ENCODE data around the gene EXTL1. TPM values are rescaled to one million over a fixed set of nuclear protein-coding genes. Genes with fewer than 3 reads are reported as not detected.

The EXTL1 gene
- total RNA-seq, 1 donor from 2014 or later = 1.2 TPM

GRCh38 chr1:26037904-26038303 lies 16.3 kb downstream of the EXTL1 start:
- DNase-seq (ENCODE audit: low spot score in 2 of 2) (no peak), FAIRE-seq (no peak)

DNA sequence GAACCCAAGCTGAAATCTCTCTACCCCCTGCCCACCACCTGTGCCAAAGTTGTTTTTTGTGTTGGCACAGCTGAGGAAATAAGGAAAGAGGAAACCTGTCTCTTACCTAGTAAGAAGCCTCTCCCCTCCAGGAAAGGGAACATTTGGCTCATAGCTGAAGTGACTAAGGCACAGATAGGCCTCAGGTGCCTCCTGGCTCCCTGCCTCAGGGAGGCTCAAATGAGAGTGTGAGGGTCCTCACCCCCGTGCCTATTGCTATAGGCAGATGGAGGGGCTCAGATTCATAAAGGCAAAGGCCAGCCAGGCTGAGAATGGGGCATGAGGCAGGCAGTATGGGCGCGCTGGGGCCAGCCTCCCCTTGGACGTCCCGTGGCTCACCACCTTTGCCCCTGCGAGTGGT lies 16.9 kb downstream of the EXTL1 start:
- FAIRE-seq = no peak
- DNase-seq (ENCODE audit: low spot score in 2 of 2) = no peak

GRCh38 chr1:26038904-26039303 lies 17.3 kb downstream of the EXTL1 start:
- DNase-seq (ENCODE audit: low spot score in 2 of 2) = no peak
- no peak for FAIRE-seq

DNA sequence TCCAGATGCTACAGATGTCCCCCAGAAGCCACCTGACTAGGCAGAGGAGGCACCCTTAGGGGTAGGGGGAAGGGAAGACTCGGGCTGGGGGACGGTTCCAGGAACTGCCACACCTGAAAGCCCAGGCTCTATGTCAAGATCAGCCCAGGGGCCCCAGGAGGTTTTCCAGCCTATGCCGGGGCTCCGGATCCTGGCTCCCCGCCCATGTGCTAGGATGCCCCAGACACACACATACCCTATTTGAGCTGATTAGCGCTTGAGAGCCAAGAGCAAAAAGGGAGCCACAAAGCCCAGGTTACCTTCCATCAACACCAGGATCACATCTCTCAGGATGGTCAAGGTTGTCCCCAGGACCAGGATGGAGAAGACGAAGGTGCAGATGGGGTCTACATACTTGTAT lies 19.8 kb downstream of the EXTL1 start:
- DNase-seq (ENCODE audit: low spot score in 2 of 2) (no peak), FAIRE-seq (no peak)

GRCh38 chr1:26041978-26042377 lies 20.4 kb downstream of the EXTL1 start:
- DNase-seq (ENCODE audit: low spot score in 2 of 2) = no peak
- no peak for FAIRE-seq

GRCh38 chr1:26043765-26044164 lies 22.2 kb downstream of the EXTL1 start:
- DNase-seq (ENCODE audit: low spot score in 2 of 2) (no peak), FAIRE-seq (no peak)

DNA sequence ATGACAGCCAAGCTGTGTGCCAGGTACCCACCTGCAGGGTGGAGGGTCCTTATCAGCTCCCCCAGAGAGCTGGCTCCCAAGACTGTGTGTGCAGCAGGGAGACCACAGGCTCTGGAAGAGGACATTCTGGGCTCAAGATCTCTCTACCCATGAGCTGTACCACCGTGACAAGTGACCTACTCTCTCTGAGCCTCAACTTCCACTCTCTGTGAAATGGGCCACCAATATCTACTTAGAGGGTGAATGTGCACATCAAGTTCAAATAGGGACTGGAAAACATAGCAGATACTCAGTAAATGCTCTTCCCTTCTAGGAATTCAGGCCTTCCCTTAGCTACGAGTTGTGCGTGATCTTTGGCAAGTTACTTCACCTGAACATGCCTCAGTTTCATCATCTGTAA lies 22.8 kb downstream of the EXTL1 start:
- DNase-seq (ENCODE audit: low spot score in 2 of 2) = no peak
- no peak for FAIRE-seq

DNA sequence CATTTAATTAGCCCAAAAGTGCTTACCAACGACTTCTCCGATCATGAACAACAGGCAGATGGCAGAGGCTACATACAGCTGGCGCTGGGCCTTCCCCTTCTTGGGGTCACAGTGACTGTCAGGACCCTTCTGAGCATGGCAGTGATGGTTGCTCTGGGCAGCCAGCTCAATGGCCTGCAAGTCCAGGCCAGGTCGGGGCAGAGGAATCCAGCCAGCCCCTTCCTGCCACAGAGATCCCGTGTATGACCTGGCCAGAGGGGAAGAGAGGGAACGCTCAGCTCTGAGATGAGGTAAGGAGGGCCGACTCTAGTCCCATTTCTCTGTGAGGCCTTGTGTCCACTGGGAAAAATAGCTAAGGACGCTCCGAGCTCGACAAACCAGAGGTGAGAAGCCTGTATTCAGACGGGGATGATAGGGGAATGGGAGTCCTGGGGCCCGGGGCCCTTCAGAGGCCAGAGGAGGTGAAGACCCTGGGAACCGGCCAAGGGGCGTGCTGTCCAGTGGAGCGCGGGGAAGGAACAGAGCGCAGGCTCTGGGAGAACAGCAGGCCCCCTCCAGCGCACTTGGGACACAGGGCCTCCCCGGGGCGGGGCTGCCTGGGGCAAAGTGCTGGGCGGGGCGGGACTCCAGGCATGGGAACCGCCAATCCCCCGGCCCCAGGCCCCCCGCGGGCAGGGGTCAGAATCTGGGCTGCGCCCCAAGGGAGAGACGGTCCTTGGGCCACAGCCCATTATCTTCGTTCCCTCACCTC lies 23.6 kb downstream of the EXTL1 start:
- FAIRE-seq = no peak

GRCh38 chr1:26045722-26046245 lies 24.2 kb downstream of the EXTL1 start, which contains the start of gene SLC30A2:
SLC30A2 (minus strand) TSS chr1:26046118; CDS start chr1:26045896, 222 bp downstream.
- DNase-seq (ENCODE audit: low spot score in 2 of 2) (no peak), FAIRE-seq (no peak)

More for the DNA sequence above, 23.6 kb downstream of the EXTL1 start:
- DNase-seq (ENCODE audit: low spot score in 2 of 2) = no peak

GRCh38 chr1:26046246-26047095 lies 24.9 kb downstream of the EXTL1 start:
- no peak for FAIRE-seq
- no peak for DNase-seq (ENCODE audit: low spot score in 2 of 2)

- DNase-seq (ENCODE audit: low spot score in 2 of 2) (no peak), FAIRE-seq (no peak)
Observed at GRCh38 chr1:26047278-26047874, 25.8 kb downstream of the EXTL1 start.

- no peak for FAIRE-seq
- no peak for DNase-seq (ENCODE audit: low spot score in 2 of 2)
Observed at GRCh38 chr1:26049531-26050247, 28.1 kb downstream of the EXTL1 start.

DNA sequence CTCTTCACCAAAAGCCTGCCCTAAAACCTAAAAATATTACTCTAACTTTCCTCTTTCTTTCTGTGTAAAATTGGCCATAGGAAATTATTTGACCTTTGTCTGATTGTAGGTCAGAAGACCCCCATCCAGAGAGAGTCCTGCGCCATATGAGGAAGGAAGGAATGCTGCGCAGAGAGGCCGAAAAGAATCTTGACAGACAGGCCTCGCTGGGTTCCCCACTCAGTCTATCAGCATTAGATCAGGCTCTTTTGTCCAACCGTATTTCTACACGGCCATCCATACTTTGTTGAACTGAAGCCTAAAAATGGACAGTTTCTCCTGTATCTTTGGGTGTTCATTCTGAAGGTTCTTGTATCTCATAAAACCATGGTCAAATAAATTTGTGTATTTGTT lies 28.7 kb downstream of the EXTL1 start:
- DNase-seq (ENCODE audit: low spot score in 2 of 2) = no peak
- FAIRE-seq = no peak

GRCh38 chr1:26053718-26054560 lies 32.4 kb downstream of the EXTL1 start:
- FAIRE-seq (no peak), DNase-seq (ENCODE audit: low spot score in 2 of 2) (no peak)

DNA sequence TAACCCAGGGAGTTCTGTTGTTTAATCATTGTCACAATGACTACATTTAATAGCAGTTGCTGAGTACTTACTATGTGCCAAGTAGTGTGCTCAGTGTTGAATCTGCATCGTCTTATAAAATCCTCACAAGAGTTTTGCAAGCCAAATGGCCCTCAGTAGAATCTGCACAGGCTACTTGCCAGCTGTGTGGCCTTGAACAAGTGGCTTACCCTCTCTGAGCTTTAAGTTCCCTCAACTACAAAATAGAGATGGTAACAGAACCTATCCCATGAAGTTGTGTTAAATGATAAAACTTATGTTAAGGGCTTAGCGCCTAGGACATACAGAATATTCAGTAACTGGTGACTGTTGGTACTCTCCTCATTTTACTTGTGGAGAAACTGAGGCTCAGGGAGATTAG lies 33.5 kb downstream of the EXTL1 start:
- FAIRE-seq (no peak), DNase-seq (ENCODE audit: low spot score in 2 of 2) (no peak)

DNA sequence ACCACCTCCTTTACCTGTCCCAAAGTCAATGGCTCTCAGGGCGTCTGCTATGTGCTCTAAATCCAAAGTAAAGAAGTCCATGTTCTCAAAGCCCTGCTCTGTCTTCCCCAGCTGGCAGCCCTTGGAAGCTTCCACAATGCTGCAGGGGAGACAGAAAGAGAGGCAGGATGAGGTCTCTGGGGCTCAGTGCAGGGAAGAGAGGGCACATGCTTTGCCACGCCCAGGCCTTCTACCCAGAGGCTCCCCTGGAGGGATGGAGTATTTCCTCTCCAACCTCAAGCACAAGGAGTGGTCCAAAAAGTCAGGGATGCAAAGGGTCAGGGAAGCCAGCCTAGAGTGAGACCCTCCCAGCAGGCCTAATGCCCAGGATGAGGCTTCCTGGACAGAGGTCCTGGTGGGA lies 35.6 kb downstream of the EXTL1 start:
- DNase-seq (ENCODE audit: low spot score in 2 of 2) (no peak), FAIRE-seq (no peak)

DNA sequence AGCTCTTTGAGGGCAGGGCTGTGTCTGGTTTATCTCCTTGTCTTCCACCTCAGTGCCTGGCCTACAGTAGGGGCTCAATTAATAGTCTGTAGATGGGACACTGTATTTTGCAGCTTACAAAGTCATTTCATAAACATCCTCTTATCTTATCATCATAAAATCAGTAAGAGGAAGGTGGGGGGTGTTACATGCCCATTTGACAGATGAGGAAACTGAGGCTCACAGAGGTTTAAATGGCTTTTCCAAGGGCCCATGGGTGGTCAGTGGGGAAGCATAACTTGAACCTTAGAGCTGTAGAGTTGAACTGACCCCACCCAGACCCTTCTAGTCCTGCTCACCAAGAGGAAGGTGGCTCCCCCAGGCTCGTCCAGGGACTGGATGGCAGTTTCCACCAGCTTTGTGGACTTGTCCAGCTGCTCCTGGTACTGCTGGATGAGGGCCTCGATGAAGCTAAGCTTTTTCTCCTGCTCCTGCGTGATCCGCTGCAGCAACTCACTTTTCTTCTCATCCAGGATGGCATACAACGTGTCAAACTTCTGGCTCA lies 36.5 kb downstream of the EXTL1 start:
- DNase-seq (ENCODE audit: low spot score in 2 of 2) (no peak), FAIRE-seq (no peak)

- no peak for FAIRE-seq
- DNase-seq (ENCODE audit: low spot score in 2 of 2) = no peak
Observed at GRCh38 chr1:26059906-26060305, 38.3 kb downstream of the EXTL1 start.

Data from frontal cortex (tissue), 4 donors.